HG02938 (cell line): Measurements from ENCODE around the gene ERGIC3.

Source experiments
- ATAC-seq: cut with Tn5 transposase; IDR thresholded peaks from one replicate; pipeline ENCODE4 v1.9.1; 2021; ENCODE audit warnings: mild to moderate bottlenecking, moderate library complexity; ENCODE audit not compliant: unreplicated experiment

ERGIC3 gene

DNA sequence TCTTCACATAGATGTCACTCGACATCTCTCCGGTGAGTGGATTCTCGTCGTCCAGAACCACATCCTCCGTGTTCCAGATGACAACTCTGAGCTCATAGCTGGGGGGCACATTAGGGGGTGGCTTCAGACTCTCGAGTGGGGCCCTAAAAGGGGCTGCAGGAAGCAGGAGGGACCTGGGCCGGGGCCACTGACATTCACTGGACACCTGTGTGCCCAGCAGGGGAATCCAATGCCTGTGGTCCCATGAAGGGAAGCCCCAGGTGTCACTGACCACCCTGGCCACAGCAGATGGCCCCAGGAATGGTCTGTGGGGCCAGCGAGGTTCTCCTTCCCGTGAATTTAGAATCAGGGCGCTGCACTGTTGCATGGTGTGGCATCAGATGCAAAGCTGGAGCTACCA lies 18.7 kb downstream of the ERGIC3 start:
- no peak for ATAC-seq

DNA sequence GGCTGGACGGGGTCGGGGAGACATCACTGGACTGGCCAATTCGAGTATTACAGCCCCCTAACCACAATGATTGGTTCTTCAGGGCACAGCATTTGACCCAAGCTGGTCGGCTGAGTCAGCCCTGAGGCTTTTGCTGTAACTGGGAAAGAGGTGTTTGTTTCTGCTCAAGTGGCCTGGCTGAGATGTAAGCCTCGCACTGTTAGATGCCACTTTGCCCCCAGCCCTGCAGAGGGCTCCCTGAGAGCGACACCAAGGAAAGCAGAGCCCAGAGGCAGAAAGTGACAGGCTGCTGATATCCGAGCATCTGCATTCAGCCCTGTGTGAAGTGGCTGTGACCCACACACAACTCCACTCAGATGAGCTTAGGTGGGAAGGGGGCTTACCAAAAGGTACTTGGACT lies 19.4 kb downstream of the ERGIC3 start:
- no peak for ATAC-seq

GRCh38 chr20:35561671-35562070 lies 19.8 kb downstream of the ERGIC3 start:
- no peak for ATAC-seq

DNA sequence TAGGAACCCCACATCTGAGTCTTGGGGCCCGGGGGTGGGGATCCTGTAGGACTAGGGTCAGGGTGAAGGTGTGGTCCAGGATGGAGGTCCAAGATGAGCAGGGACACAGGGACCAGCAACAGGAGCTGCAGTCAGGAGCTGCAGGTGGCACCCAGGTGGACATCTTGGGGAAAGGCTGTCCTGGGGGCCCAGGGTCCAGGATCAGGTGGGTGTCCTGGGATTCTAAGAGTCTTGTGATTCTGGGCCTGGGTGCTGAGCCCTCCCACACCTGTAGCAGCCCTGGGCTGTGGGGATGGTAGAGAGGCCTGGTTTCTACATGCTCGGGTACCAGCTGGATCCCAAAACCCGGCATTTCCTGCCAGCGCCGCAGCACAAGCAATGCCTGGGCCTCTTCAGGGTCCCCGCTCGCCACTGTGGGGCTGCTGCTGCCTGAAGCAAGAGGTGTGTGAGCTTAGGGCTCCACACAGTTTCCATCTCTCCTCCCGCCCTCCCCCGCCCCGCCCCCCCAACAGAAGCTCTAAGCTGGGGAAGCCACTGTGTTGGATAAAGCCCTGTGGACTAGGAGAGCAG lies 20.7 kb downstream of the ERGIC3 start:
- no peak for ATAC-seq

DNA sequence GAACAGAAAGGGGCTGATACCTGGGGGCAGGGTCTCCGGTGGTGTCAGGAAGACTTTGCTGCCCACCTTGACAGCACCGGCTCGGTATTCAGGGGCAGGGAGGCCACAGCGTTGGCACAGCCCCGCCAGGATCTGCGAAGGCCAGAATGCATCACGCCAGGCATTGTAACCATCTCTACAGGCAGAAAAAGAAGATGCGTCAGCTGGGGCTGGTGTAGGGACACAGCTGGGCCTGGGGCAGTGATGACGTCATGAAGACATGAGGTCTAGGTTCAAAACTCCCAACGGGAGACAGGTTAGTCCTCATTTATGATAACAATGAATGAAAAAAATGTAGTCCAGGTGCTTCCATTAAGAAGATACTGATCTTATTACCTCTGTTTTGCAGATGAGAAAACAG lies 22.0 kb downstream of the ERGIC3 start:
- ATAC-seq, result no peak

GRCh38 chr20:35564905-35565304 lies 23.0 kb downstream of the ERGIC3 start:
- no peak for ATAC-seq

GRCh38 chr20:35568645-35569044 lies 26.8 kb downstream of the ERGIC3 start:
- ATAC-seq, result no peak

- no peak for ATAC-seq
Measured at GRCh38 chr20:35571555-35571954, 29.7 kb downstream of the ERGIC3 start.

GRCh38 chr20:35572838-35573237 lies 31.0 kb downstream of the ERGIC3 start:
- no peak for ATAC-seq

- ATAC-seq, result no peak
Measured at GRCh38 chr20:35575958-35576357, 34.1 kb downstream of the ERGIC3 start.

- ATAC-seq, result no peak
Measured at GRCh38 chr20:35576816-35577215, 34.9 kb downstream of the ERGIC3 start.

DNA sequence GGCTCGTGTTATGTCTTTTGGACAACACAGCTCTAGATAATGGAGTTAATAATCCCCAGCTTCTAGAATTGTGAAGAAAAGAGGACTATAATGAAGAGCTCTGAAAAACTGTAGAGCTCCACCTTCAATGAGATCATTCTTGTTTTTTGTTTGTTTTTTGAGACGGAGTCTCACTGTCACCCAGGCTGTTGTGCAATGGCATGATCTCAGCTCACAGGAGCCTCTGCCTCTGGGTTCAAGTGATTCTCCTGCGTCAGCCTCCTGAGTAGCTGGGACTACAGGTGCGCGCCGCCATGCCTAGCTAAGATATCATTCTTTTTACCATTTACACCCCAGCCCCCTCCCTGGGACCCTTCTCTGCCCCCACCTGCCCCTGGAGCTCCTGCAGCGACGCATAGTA lies 36.6 kb downstream of the ERGIC3 start:
- no peak for ATAC-seq

DNA sequence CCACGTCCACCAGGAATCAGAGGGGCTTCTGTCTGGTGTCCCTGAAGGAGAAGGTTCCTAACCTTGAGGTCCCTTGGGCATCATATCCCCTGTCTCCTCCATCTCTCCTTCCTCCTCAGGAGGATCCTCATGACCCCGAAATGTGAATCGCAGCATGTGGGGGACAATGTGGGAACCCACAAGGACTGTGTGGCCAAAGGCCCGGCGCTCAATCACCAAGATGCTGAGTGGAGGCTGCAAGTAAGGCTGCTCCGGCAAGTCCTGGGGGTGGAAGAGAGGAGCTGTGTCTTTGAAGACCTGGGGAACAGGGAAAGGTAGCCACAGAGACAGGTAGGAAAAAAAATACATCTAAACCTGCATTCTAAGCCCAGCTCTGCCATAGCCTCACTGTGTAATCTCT lies 37.3 kb downstream of the ERGIC3 start:
- ATAC-seq, result no peak

GRCh38 chr20:35582131-35582530 lies 40.3 kb downstream of the ERGIC3 start:
- no peak for ATAC-seq

- no peak for ATAC-seq
Measured at GRCh38 chr20:35582741-35583404, 41.0 kb downstream of the ERGIC3 start.

DNA sequence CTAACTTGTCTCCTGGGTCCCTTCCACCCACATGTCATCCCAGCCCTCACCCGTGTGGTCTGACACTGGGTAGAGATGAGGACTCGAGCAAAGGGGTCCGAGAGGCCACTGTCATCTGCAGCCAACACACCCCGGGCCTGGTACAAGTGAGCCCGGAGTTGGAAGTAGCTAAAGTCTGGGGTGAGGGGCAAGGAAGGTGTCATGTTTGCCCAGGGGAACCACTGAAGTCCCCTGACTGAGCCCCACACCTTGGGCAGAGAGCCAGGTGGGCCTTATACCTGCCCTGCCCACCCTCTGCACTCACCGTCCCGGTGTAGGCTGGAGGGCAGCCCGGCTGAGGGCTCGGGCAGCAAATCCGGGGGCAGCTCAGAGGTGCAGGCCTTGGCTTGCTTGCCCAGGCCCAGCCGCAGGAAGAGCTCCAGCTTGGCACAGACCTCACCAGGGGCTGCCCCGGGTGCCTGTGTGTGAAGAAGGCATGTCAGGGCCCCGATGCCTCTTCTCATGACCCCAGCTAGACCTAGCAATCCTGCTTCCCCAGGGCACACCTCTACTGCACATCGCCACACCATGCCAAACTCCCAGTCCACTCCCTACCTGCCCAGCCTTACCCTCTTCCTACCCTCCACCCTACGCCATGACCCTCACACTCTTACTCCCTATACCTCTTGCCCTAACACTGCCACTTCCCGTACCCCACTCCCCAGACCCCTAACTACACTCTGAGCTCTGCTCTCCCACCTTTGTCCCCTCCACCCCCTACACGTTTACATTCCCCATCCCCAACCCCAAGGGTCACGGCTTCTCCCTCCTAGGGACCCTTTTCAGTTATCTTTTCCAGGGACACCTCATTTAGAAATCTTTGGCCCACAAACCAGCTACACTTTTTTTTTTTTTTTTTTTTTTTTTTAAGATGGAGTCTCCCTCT lies 42.0 kb downstream of the ERGIC3 start:
- ATAC-seq, result no peak

DNA sequence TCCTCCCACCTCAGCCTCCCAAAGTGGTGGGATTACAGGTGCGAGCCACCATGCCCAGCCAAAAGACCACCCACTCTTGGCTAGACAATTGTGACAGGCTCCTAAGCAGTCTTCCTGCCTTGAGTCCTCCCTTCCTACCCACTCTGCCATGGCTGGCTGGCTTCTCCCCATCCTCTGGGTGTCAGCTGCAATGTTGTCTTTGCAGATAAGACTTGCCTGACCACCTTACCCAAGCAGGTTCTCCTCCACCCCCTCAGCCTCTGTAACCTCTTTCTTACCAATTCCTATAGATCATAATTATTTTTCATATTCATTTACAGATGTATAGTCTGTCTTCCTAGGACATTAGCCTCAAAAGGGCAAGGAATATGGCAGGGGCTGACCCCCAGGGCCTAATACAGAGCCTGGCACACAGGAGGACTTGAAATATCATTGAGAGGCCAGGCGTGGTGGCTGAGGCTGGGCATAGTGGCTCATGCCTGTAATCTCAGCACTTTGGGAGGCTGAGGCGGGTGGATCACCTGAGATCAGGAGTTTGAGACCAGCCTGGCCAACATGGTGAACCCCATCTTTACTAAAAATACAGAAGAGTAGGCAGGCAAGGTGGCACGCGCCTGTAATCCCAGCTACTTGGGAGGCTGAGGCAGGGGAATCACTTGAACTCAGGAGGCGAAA lies 45.0 kb downstream of the ERGIC3 start:
- no peak for ATAC-seq

- ATAC-seq, result no peak
Measured at GRCh38 chr20:35587436-35587835, 45.6 kb downstream of the ERGIC3 start.

GRCh38 chr20:35588397-35588796 lies 46.5 kb downstream of the ERGIC3 start:
- no peak for ATAC-seq

GRCh38 chr20:35592339-35592974 lies 50.6 kb downstream of the ERGIC3 start:
- no peak for ATAC-seq

GRCh38 chr20:35595456-35595855 lies 53.6 kb downstream of the ERGIC3 start:
- no peak for ATAC-seq
